OCI-LY7 (cell line): ENCODE data around the gene SCRN3.

ENCODE experiments used
- EZH2phosphoT487 ChIP-seq: fragments of 200-600 bp; sonication (generic); IDR thresholded peaks from 2 replicates; pipeline ENCODE4 v1.6.1; 2018; ENCODE audit warnings: low read depth, borderline replicate concordance, mild to moderate bottlenecking, mixed run types, antibody characterized with exemption, low read length, moderate library complexity, mixed read lengths
- TF ChIP-seq, protein P1 (sequence below): fragments of 200-600 bp; sonication (generic); conservative IDR thresholded peaks from 2 replicates; pipeline ENCODE4 v1.5.1; 2014; ENCODE audit warnings: mild to moderate bottlenecking, antibody characterized with exemption, low read length, moderate library complexity, mixed read lengths

DNA sequence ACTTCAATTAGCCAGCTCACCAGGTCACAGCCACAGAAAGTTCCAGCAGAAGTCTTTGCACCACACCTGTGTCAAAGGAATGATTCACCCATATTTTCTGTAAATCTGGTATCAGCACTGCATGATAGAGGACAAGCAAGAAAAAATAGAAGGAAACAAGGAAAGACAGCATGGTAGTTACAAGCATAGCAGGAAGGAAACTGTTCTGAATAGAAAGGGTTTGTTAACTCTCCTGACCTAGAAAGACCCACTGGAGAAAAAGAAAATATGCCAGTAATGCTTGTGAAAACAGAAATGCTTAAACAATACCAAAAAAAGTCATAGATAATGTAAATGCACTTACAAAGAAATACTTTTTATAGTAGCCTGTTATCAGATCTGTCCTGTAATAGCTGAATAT lies 40.8 kb downstream of the SCRN3 start:
- TF ChIP-seq, protein P1, sequence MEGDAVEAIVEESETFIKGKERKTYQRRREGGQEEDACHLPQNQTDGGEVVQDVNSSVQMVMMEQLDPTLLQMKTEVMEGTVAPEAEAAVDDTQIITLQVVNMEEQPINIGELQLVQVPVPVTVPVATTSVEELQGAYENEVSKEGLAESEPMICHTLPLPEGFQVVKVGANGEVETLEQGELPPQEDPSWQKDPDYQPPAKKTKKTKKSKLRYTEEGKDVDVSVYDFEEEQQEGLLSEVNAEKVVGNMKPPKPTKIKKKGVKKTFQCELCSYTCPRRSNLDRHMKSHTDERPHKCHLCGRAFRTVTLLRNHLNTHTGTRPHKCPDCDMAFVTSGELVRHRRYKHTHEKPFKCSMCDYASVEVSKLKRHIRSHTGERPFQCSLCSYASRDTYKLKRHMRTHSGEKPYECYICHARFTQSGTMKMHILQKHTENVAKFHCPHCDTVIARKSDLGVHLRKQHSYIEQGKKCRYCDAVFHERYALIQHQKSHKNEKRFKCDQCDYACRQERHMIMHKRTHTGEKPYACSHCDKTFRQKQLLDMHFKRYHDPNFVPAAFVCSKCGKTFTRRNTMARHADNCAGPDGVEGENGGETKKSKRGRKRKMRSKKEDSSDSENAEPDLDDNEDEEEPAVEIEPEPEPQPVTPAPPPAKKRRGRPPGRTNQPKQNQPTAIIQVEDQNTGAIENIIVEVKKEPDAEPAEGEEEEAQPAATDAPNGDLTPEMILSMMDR: no peak
- TF ChIP-seq EZH2phosphoT487: no peak
